Measurements from ENCODE around the gene MOAP1. TPM values are rescaled to one million over a fixed set of nuclear protein-coding genes. Genes with fewer than 3 reads are reported as not detected.
A peak's percentile ranks its signal among the peaks of the same experiment; 100 is the strongest.

MOAP1 gene
- total and polyA plus RNA-seq, 2 experiments from 2014 or later: 8.6 to 21.6 TPM

GRCh38 chr14:93228550-93228949, 43.9 kb upstream of the MOAP1 start:
- no peaks in the 10 kb centered on the region for H3K4me1 ChIP-seq (ENCODE audit: insufficient read depth)
- H3K79me2 ChIP-seq (replicated peaks; ENCODE audit: insufficient read depth): no peaks in the 10 kb centered on the region
- Mint-ChIP-seq H3K4me1 (no peaks in the 10 kb centered on the region), H3K9me3 (no peaks in the 10 kb centered on the region), H3K4me3 (no peak overlapping the region), H3K27me3 (ENCODE audit: insufficient read depth, low read depth, poor library complexity) (peaks cover under 1% of the 10 kb centered on the region), H3K36me3 (ENCODE audit: low read depth) (peaks cover 38% of the 10 kb centered on the region), H3K27ac (no peak overlapping the region)
- H3K27me3 ChIP-seq (ENCODE audit: insufficient read depth): no peaks in the 10 kb centered on the region
- no peak overlapping the region for H3K4me3 ChIP-seq
- ATAC-seq (no peak), DNase-seq (ENCODE audit: low spot score) (no peak)
- no peaks in the 10 kb centered on the region for H3K9me2 ChIP-seq (ENCODE audit: insufficient read depth)
- H2AFZ ChIP-seq: no peak overlapping the region
- no peak overlapping the region for H3K27ac ChIP-seq (ENCODE audit: low read depth)
- H3K4me2 ChIP-seq: no peak overlapping the region
- TF ChIP-seq, protein P1, sequence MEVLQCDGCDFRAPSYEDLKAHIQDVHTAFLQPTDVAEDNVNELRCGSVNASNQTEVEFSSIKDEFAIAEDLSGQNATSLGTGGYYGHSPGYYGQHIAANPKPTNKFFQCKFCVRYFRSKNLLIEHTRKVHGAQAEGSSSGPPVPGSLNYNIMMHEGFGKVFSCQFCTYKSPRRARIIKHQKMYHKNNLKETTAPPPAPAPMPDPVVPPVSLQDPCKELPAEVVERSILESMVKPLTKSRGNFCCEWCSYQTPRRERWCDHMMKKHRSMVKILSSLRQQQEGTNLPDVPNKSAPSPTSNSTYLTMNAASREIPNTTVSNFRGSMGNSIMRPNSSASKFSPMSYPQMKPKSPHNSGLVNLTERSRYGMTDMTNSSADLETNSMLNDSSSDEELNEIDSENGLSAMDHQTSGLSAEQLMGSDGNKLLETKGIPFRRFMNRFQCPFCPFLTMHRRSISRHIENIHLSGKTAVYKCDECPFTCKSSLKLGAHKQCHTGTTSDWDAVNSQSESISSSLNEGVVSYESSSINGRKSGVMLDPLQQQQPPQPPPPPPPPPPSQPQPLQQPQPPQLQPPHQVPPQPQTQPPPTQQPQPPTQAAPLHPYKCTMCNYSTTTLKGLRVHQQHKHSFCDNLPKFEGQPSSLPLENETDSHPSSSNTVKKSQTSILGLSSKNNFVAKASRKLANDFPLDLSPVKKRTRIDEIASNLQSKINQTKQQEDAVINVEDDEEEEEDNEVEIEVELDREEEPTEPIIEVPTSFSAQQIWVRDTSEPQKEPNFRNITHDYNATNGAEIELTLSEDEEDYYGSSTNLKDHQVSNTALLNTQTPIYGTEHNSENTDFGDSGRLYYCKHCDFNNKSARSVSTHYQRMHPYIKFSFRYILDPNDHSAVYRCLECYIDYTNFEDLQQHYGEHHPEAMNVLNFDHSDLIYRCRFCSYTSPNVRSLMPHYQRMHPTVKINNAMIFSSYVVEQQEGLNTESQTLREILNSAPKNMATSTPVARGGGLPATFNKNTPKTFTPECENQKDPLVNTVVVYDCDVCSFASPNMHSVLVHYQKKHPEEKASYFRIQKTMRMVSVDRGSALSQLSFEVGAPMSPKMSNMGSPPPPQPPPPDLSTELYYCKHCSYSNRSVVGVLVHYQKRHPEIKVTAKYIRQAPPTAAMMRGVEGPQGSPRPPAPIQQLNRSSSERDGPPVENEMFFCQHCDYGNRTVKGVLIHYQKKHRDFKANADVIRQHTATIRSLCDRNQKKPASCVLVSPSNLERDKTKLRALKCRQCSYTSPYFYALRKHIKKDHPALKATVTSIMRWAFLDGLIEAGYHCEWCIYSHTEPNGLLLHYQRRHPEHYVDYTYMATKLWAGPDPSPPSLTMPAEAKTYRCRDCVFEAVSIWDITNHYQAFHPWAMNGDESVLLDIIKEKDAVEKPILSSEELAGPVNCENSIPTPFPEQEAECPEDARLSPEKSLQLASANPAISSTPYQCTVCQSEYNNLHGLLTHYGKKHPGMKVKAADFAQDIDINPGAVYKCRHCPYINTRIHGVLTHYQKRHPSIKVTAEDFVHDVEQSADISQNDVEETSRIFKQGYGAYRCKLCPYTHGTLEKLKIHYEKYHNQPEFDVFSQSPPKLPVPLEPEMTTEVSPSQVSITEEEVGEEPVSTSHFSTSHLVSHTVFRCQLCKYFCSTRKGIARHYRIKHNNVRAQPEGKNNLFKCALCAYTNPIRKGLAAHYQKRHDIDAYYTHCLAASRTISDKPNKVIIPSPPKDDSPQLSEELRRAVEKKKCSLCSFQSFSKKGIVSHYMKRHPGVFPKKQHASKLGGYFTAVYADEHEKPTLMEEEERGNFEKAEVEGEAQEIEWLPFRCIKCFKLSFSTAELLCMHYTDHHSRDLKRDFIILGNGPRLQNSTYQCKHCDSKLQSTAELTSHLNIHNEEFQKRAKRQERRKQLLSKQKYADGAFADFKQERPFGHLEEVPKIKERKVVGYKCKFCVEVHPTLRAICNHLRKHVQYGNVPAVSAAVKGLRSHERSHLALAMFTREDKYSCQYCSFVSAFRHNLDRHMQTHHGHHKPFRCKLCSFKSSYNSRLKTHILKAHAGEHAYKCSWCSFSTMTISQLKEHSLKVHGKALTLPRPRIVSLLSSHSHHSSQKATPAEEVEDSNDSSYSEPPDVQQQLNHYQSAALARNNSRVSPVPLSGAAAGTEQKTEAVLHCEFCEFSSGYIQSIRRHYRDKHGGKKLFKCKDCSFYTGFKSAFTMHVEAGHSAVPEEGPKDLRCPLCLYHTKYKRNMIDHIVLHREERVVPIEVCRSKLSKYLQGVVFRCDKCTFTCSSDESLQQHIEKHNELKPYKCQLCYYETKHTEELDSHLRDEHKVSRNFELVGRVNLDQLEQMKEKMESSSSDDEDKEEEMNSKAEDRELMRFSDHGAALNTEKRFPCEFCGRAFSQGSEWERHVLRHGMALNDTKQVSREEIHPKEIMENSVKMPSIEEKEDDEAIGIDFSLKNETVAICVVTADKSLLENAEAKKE (CRISPR knock-in tag; IDR thresholded peaks at IDR 0.05): no peak
- TF ChIP-seq ZNF114 (CRISPR knock-in tag; IDR thresholded peaks at IDR 0.05): no peak
- no peak for TF ChIP-seq POLR2AphosphoS5 (IDR thresholded peaks at IDR 0.05; ENCODE audit: low read depth)
- TF ChIP-seq STAT1 (IDR thresholded peaks at IDR 0.05; ENCODE audit: unreplicated experiment): no peak
- H3K36me3 ChIP-seq (ENCODE audit: insufficient read depth): peaks cover 4% of the 10 kb centered on the region; the same call in 1 of the 2 replicates
- H4K20me1 ChIP-seq (replicated peaks; ENCODE audit: insufficient read depth): 0 out of 2 replicates have a peak, but pooled peaks cover 5% of the 10 kb centered on the region
- no peaks in the 10 kb centered on the region for H3F3A ChIP-seq (replicated peaks; ENCODE audit: low read depth)

DNA sequence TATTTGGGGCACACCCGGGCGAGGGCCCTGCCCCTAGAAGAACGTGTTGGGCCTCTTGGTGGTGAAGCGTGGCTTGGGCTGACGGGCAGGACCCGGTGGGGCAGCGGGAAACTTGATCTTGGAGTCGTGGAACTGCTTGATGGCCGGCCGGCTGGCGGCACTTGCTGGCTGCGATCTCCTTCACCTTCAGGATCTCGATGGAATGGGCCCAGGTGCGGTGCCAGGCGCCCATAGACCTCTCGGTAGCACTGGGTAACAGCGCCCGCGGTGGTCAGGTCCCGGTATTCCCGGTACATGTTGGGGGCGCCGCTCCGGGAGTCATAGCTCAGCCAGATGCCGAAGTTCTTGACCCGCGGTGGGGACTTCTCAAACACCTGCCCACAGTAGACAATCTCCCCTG, 38.9 kb upstream of the MOAP1 start:
- no peaks in the 10 kb centered on the region for H3K9me2 ChIP-seq (ENCODE audit: insufficient read depth)
- Mint-ChIP-seq H3K4me3 (no peak overlapping the region), H3K4me1 (no peaks in the 10 kb centered on the region), H3K36me3 (ENCODE audit: low read depth) (peaks cover 58% of the 10 kb centered on the region), H3K27ac (no peak overlapping the region), H3K9me3 (no peaks in the 10 kb centered on the region), H3K27me3 (ENCODE audit: insufficient read depth, low read depth, poor library complexity) (peaks cover 4% of the 10 kb centered on the region)
- no peak overlapping the region for H3K4me3 ChIP-seq
- H3K4me1 ChIP-seq (ENCODE audit: insufficient read depth): no peaks in the 10 kb centered on the region
- H3F3A ChIP-seq (replicated peaks; ENCODE audit: low read depth): no peaks in the 10 kb centered on the region
- 0 out of 3 replicates have a peak, but pooled peaks have one; percentile 26 for ATAC-seq
- H3K4me2 ChIP-seq: no peak overlapping the region
- no peaks in the 10 kb centered on the region for H3K27me3 ChIP-seq (ENCODE audit: insufficient read depth)
- TF ChIP-seq ZNF114 (CRISPR knock-in tag; IDR thresholded peaks at IDR 0.05): no peak
- TF ChIP-seq CREB1 (CRISPR knock-in tag; IDR thresholded peaks at IDR 0.05; ENCODE audit: low read depth): no peak
- no peak for TF ChIP-seq CTCF (conservative IDR thresholded peaks at IDR 0.05; ENCODE audit: low read depth in 2 of 2)
- no peak for TF ChIP-seq ZNF331 (CRISPR knock-in tag; IDR thresholded peaks at IDR 0.05; ENCODE audit: low read depth)
- H3K79me2 ChIP-seq (replicated peaks; ENCODE audit: insufficient read depth): no peaks in the 10 kb centered on the region
- H2AFZ ChIP-seq: no peak overlapping the region
- peaks cover 20% of the 10 kb centered on the region for H3K36me3 ChIP-seq (ENCODE audit: insufficient read depth)
- H3K27ac ChIP-seq (ENCODE audit: low read depth): no peak overlapping the region
- peak; percentile 15 for DNase-seq (ENCODE audit: low spot score)
- 0 out of 2 replicates have a peak, but pooled peaks cover 5% of the 10 kb centered on the region for H4K20me1 ChIP-seq (replicated peaks; ENCODE audit: insufficient read depth)

Data from GM23338 (cell line).